Stimulated activated naive CD8-positive, alpha-beta T cell treated with anti-CD3 and anti-CD28 coated beads, Interleukin-15, amount 100 ng/mL, for 72 hours (primary cell): ENCODE data around the gene SCN3A.

Experiments
- ATAC-seq: fragments of 150-1000 bp; cut with Tn5 transposase; 2 replicates; pipeline ENCODE4 v1.10.0; 2021; ENCODE audit warnings: mild to moderate bottlenecking, moderate library complexity
- DNase-seq, 2 donors: peaks; one replicate each; pipeline ENCODE4 v3.0.0; 2021 to 2022
- H3K27ac Mint-ChIP-seq, 2 donors: one replicate each; pipeline ENCODE4 v1.8.0; 2022; ENCODE audit warnings: mild to moderate bottlenecking in 2 of 2, mixed read lengths in 2 of 2, moderate library complexity in 2 of 2
- H3K27me3 Mint-ChIP-seq: one replicate; pipeline ENCODE4 v1.8.0; 2022; ENCODE audit warnings: mixed read lengths
- H3K4me1 Mint-ChIP-seq: one replicate; pipeline ENCODE4 v1.8.0; 2022; ENCODE audit warnings: mild to moderate bottlenecking, mixed read lengths
- H3K4me3 Mint-ChIP-seq, 2 donors: one replicate each; pipeline ENCODE4 v1.8.0; 2022; ENCODE audit warnings: mild to moderate bottlenecking in 2 of 2, mixed read lengths in 2 of 2, moderate library complexity in 1 of 2
- H3K9me3 Mint-ChIP-seq, 2 donors: one replicate each; pipeline ENCODE4 v1.8.0; 2022; ENCODE audit warnings: mixed read lengths in 2 of 2

SCN3A gene

DNA sequence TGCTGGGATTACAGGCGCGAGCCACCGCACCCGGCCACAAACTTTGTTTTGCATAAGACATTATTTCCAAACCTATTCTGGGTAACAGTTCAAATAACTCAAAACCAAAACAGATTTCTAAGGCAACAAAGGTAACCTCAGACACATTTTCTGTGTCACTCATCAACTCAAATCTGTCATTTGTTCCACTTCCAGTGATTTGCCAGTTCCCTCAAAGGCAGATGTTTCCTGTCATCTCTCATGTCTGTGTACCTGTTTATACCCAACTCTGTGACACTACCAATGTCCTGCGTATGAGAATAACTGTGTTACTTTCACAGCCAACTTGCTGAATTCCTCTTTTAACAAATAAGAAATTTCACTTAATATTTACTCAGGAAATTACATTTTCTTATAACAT, 54.4 kb downstream of the SCN3A start:
- H3K4me1 Mint-ChIP-seq: no peaks in the 10 kb centered on the region
- ATAC-seq (no peak), DNase-seq (no peak)

DNA sequence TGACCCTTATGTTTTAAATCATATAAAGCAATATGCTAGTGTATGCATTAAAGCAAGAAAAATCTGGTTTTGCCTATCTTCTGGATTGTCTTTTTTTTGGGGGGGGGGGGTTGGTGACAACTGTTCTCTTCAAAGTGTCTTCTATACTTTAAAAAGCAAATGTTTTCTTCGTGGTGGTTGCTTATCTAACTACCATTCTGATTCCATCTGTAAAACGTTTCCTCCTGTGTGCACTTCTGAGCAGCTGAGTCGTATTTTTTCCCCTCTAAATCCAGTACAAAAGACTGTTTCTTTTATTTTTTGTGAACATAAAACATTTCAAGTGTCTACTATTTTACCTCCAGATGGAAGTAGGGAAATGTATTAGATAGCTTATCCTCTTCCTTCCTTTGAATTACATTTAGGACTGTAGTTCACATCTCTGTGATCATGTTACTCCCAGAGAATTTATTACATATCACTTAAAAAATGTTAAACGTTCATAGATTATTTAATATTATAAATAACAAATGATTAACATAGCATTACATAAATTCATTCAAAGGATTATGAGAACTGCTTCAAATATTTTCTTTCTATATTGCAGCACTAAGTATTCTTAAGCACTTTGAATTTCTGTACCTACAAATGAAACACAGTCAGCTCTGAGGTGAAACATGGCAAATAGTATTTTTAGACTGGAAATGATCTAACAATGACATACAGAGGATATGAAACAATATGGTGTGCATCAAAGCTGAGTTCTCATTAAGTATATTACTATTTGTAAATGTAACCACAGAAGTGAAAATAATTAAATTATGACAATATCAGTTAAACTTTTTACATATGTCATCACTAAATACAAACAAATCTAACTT, 56.4 kb downstream of the SCN3A start:
- DNase-seq: no peak
- H3K4me1 Mint-ChIP-seq: no peaks in the 10 kb centered on the region
- H3K27ac Mint-ChIP-seq: no peak overlapping the region
- H3K4me3 Mint-ChIP-seq: no peak overlapping the region
- H3K27me3 Mint-ChIP-seq: no peaks in the 10 kb centered on the region
- no peaks in the 10 kb centered on the region for H3K9me3 Mint-ChIP-seq
- no peak for ATAC-seq

More for the DNA sequence above, 54.4 kb downstream of the SCN3A start:
- Mint-ChIP-seq H3K9me3 (no peaks in the 10 kb centered on the region), H3K27ac (no peak overlapping the region), H3K27me3 (no peaks in the 10 kb centered on the region), H3K4me3 (no peak overlapping the region)

DNA sequence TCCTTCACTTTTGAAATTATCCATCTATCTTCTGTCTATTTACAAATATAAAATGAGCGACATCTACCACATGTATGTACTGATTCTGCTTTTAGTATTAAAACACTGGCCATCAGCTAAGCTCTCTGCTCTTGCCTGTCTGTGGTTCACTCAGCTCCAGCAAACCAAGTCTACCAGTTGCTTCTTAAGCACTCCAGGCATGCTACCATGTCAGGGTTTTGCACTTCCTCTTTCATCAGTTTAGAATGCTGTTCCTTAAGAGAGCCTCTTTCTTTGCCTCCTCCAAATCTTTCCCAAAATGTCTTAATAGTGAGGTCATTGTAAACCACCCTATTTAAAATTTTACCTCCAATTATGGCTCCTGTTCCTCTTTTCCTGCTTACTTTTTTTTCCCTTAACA, 59.5 kb downstream of the SCN3A start:
- ATAC-seq: no peak
- no peak overlapping the region for H3K4me3 Mint-ChIP-seq
- no peaks in the 10 kb centered on the region for H3K4me1 Mint-ChIP-seq
- no peak for DNase-seq
- H3K9me3 Mint-ChIP-seq: no peaks in the 10 kb centered on the region
- no peak overlapping the region for H3K27ac Mint-ChIP-seq
- no peaks in the 10 kb centered on the region for H3K27me3 Mint-ChIP-seq

DNA sequence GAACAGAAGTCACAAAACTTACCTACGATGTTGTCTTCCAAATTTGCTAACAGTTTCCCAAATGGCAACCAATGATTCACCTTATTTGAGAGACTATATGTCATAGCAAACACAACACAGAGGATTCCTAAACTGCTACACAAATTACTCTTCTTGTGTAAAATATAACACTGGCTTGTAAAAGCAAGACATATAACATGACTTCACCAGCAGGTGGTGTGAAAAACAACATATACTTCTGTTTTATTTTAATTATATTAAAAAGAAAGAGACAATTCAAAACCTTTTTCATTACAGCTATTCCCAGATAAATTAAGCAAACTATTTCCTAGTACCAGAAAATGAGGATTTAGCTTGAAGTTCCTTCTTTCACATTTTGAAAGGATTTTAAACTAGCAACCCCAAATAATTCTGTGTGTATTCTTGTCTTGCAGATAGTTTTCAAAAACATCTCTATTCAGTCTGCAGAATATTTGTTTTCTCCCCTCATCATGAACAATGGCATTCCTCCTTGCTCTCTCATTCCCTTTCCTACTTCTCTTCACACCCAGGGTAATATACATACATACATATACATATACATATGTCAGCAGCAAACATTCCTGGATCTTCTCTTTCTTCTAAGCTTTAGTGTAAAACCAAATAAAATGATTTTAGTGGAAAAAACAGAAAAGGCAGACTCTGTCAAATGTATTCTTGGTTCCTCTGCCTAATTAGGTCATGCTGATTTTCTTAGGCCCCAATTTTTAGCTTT, 62.1 kb downstream of the SCN3A start:
- Mint-ChIP-seq H3K9me3 (no peaks in the 10 kb centered on the region), H3K4me1 (no peaks in the 10 kb centered on the region), H3K27me3 (no peaks in the 10 kb centered on the region), H3K4me3 (no peak overlapping the region), H3K27ac (no peak overlapping the region)
- ATAC-seq (no peak), DNase-seq (no peak)

DNA sequence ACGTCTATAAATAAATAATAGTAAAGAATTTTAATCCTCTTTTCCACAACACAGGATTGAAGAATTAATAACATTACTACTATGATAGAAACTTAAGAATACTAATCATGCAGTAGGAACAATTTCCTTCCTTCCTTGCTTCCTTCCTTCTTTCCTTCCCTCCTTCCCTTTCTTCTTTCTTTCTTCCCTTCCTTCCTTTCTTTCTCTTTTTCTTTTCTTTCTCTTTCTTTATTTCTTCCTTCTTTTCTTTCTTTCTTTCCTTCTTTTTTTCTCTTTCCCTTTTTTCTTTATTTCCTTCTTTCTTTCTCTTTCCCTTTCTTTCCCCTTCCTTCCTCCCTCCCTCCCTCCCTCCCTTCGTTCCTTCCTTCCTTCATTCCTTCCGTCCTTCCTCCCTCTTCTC, 77.6 kb downstream of the SCN3A start:
- DNase-seq: no peak
- no peaks in the 10 kb centered on the region for H3K4me1 Mint-ChIP-seq
- H3K27ac Mint-ChIP-seq: no peak overlapping the region
- no peaks in the 10 kb centered on the region for H3K27me3 Mint-ChIP-seq
- no peaks in the 10 kb centered on the region for H3K9me3 Mint-ChIP-seq
- H3K4me3 Mint-ChIP-seq: no peak overlapping the region
- no peak for ATAC-seq

DNA sequence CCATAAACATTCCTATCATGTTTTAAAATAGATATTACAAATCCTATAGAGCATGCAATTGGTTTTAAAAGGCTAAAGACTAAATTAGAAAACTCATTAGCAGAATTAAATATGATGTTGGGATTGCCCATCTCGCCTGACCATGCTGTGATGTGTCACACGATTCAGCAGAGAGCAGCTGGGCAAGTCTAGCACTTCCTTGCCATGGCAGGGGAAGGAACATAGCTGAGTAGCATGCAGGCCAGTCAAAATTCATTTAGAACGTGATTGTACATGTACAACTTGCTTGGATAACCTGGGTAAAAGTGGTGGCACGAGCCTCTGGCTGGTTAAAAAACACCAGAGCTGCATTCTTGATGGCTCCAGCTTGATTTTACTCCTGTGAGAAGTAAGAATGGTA, 81.3 kb downstream of the SCN3A start:
- Mint-ChIP-seq H3K27ac (no peak overlapping the region), H3K4me1 (no peaks in the 10 kb centered on the region), H3K9me3 (no peaks in the 10 kb centered on the region), H3K4me3 (no peak overlapping the region), H3K27me3 (no peaks in the 10 kb centered on the region)
- no peak for DNase-seq
- no peak for ATAC-seq

DNA sequence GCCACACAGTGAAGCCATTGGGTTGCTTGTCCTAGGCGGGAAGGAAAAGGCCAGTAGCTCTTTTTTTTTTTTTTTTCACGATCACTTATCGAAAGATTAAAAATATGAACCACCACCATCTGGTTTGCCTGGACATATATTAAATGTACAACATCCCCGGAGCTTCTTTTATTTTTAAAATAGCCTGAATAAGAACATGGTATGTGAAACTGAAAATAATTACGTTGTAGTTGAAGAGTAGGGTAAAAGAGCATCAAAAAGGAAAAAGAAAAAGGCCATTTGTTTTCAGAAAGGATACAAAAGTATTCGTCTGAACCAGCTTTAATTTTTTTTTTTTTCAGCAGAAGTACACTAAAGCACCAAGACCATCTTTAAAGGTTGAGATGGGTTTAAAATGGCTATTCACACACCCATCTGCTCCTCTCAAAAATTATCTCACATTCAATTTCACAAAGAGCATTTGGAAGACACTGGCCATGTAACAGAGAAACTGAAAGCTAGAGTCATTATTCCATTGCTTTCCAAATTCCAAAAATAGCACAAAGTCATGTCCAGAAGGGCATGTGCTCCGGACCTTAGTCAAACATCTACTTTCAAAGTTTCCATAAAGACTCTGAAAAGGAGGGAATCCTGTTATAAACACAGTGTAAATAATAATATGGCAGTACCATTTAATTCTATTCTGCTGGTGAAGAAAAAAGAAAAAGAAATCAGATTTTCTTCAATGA, 82.9 kb downstream of the SCN3A start:
- H3K27ac Mint-ChIP-seq: no peak overlapping the region
- no peak overlapping the region for H3K4me3 Mint-ChIP-seq
- ATAC-seq (no peak), DNase-seq (no peak)
- no peaks in the 10 kb centered on the region for H3K9me3 Mint-ChIP-seq
- H3K27me3 Mint-ChIP-seq: no peaks in the 10 kb centered on the region
- no peaks in the 10 kb centered on the region for H3K4me1 Mint-ChIP-seq

DNA sequence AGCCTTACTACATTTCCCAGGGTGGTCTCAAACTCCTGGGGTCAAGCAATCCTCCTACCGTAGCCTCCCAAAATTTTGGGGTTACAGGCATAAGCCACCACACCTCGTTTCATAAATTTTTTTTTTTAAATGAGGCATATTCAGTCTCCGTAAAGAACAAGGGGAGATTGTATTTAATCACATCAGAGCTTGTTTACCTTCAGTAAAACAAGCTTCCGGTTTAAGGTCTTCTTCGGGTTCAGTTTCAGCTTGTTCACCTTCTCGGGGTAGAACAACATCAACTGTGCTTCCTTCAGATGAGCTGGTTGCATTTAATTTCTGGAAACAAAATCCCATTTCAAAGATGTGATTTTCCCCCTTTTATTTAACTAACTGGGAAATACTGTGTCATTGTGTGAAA, 88.6 kb downstream of the SCN3A start:
- ATAC-seq (no peak), DNase-seq (no peak)
- H3K9me3 Mint-ChIP-seq: no peaks in the 10 kb centered on the region
- no peaks in the 10 kb centered on the region for H3K27me3 Mint-ChIP-seq
- H3K27ac Mint-ChIP-seq: no peak overlapping the region
- no peaks in the 10 kb centered on the region for H3K4me1 Mint-ChIP-seq
- H3K4me3 Mint-ChIP-seq: no peak overlapping the region

DNA sequence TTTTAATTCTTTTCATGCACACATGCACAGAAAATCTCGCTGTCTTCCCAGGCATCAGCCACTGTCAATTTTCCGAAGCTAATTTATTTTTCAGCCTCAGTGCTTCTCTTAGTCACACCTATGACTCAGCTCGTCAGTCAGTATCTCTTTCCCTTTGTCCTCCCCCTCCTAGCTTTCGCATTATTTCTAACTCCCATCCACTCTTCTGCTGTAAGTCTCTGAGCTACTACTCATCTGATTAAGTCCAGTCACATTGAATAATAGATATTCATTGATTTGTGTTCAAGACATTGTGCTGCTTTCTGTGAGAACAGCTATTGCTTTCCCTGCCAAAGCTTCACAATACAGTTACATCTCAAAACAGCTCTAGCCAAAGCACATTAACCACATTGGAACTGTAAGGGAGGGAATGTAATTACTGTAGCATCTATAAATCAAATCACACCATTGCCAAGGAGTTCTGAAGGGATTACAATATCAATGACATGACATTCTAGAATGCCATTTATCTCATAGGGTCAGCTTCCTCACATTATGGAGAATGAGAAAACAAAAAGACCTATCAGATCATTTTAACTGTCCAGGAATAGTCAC, 89.4 kb downstream of the SCN3A start:
- no peak for ATAC-seq
- DNase-seq: no peak
- Mint-ChIP-seq H3K4me3 (no peak overlapping the region), H3K4me1 (no peaks in the 10 kb centered on the region), H3K9me3 (no peaks in the 10 kb centered on the region), H3K27me3 (no peaks in the 10 kb centered on the region), H3K27ac (no peak overlapping the region)

DNA sequence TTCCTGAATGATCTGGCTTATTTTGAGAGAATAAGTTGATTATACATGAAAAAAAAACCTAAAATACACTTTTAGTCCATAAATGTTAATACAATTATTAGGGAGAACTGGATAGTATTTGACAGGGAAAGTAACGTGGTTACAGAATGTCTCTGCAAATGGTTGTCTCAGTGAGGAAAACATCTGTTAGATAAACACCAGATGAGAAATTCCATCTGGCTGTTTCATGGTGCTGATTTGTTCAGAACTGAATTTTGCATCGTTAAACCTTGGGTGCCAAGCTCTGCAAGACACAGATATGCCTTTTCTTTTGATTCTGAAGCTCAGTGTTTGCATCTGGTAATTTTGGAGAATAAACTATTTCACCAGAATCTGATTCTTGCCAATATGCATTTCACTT, 90.4 kb downstream of the SCN3A start:
- H3K27ac Mint-ChIP-seq: no peak overlapping the region
- H3K27me3 Mint-ChIP-seq: no peaks in the 10 kb centered on the region
- no peaks in the 10 kb centered on the region for H3K4me1 Mint-ChIP-seq
- no peaks in the 10 kb centered on the region for H3K9me3 Mint-ChIP-seq
- ATAC-seq: no peak
- DNase-seq: no peak
- H3K4me3 Mint-ChIP-seq: no peak overlapping the region

DNA sequence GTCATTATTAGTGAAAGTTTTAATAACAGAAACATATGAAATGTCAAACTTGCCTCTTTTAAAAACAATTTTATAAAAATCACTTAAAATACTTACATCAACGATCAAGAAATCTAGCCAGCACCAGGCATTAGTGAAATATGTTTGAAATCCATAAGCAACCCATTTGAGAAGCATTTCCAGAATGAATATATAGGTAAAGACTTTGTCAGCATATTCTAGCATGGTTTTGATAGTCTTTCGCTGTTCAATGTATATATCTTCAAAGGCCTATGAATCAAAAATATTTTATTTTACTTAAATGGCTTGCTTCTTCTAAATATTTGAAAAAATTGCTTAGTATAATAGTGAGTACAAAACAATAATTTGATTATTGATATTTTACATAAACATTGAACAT, 91.1 kb downstream of the SCN3A start:
- Mint-ChIP-seq H3K9me3 (no peaks in the 10 kb centered on the region), H3K4me1 (no peaks in the 10 kb centered on the region), H3K27ac (no peak overlapping the region), H3K27me3 (no peaks in the 10 kb centered on the region), H3K4me3 (no peak overlapping the region)
- no peak for DNase-seq
- ATAC-seq: no peak

DNA sequence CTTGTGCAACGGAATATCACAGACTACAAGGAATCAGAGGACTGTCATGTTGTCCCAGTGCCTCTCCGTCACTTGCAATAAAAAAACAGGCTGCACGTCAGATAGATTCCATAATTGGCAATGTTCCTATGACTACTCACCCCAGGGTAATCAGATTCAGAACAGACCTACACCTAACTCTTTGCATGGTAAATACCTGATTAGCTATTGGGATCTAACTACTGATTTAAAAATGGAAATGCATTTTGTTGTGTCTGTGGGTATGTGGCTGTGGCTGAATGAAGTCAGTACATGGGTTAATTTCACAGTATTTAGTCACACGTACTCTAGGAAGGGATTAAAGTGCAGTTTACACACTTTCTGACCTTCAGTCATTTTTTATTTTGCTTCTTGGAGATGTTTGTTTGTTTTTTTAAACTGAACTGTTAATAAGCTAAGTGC, 91.7 kb downstream of the SCN3A start:
- DNase-seq (no peak), ATAC-seq (no peak)
- H3K4me3 Mint-ChIP-seq: no peak overlapping the region
- no peaks in the 10 kb centered on the region for H3K4me1 Mint-ChIP-seq
- H3K9me3 Mint-ChIP-seq: no peaks in the 10 kb centered on the region
- H3K27me3 Mint-ChIP-seq: no peaks in the 10 kb centered on the region
- no peak overlapping the region for H3K27ac Mint-ChIP-seq

DNA sequence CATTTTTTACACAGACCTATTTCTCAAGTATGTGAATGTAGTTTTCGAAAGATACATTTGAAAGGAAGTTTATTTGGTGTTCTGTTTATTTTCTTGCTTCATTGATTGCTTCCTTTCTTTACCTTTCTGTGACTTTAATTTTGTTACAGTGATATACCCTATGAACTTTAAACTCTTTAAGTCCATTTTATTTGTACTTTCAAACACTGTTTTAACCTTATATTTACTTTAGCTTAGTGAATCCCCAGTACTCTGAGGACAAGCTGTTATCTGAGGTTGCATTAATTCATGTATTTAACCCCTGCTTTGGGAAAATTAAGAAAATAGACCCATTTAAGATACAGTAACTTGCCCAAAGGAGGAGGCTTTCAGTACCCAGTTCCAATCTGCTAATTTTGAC, 93.5 kb downstream of the SCN3A start:
- no peak overlapping the region for H3K27ac Mint-ChIP-seq
- no peaks in the 10 kb centered on the region for H3K4me1 Mint-ChIP-seq
- no peaks in the 10 kb centered on the region for H3K9me3 Mint-ChIP-seq
- no peaks in the 10 kb centered on the region for H3K27me3 Mint-ChIP-seq
- no peak for ATAC-seq
- no peak overlapping the region for H3K4me3 Mint-ChIP-seq
- DNase-seq: no peak

DNA sequence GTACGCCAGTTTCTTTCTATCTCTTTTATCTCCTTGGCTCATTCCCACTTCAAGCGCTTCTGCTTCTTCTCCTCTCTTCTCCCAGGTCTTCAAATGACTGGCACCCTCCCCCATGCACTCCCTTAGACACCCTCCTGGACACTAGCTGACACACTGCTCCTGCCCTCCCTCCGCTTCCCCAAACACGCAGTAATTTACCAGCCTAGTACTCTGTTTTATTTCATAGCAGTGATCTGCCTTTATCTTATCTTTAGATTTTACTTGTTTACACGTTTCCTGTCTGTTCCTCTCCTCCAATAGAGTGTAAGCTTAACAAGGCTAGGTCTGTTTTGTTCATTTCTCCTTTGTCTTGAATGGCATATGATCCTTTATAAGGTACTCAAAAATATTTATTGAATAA, 93.9 kb downstream of the SCN3A start:
- Mint-ChIP-seq H3K4me3 (no peak overlapping the region), H3K4me1 (no peaks in the 10 kb centered on the region), H3K27me3 (no peaks in the 10 kb centered on the region), H3K9me3 (no peaks in the 10 kb centered on the region), H3K27ac (no peak overlapping the region)
- DNase-seq: no peak
- ATAC-seq: no peak

DNA sequence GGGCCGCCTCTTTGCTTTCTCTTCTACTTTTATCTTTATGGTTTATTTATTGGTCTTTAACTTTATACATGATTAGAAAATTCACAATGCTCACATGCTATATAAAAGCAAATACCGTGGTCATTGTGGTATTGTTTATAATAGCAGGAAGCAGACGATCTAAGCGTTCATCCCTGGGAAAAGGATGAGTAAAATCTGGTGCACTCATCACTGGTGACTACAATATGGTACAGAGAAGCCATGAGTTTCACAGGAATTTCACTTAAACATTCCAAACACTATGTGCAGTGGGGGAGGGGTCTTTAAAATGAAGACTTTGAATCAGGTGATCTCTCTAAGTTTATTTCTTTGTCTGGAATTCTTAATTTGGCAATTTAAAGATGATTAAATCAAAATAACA, 97.9 kb downstream of the SCN3A start:
- ATAC-seq (no peak), DNase-seq (no peak)
- no peaks in the 10 kb centered on the region for H3K4me1 Mint-ChIP-seq
- H3K9me3 Mint-ChIP-seq: no peaks in the 10 kb centered on the region
- no peak overlapping the region for H3K4me3 Mint-ChIP-seq
- H3K27me3 Mint-ChIP-seq: no peaks in the 10 kb centered on the region
- H3K27ac Mint-ChIP-seq: no peak overlapping the region
